Measurements from ENCODE around the gene PRDM11. TPM values are rescaled to one million over a fixed set of nuclear protein-coding genes. Genes with fewer than 3 reads are reported as not detected.

Gene PRDM11
- total and polyA plus RNA-seq, 2 of the 8 experiments (the other 6 are each of a cell fraction or from before 2014, with no cell fraction given) = 3.6 to 11.7 TPM

- Histone ChIP-seq H3K27ac (ENCODE audit: low read depth, low read length) (no peak overlapping the region), H4K91ac (replicated peaks; ENCODE audit: insufficient read length, low read length) (no peak overlapping the region), H4K5ac (ENCODE audit: insufficient read length, low read depth, low read length) (no peak overlapping the region), H3K4me1 (replicated peaks in 1 of 4; ENCODE audit: control insufficient read depth in 3 of 4, insufficient read depth in 4 of 4, low read length in 3 of 4) (peaks cover 3 to 22% (median 14%) of the 10 kb centered on the region in 4 experiments), H2BK5ac (ENCODE audit: low read depth, low read length) (no peak overlapping the region; the same call in 1 of the 2 replicates), H3K9ac (replicated peaks in 1 of 4; ENCODE audit: extremely low read depth in 1 of 4, low read depth in 3 of 4, low read length in 3 of 4) (no peak overlapping the region), H3K23me2 (ENCODE audit: low read depth, low read length) (no peaks in the 10 kb centered on the region), H3K79me1 (ENCODE audit: low read depth, low read length) (no peaks in the 10 kb centered on the region), H2BK20ac (ENCODE audit: low read length) (no peak overlapping the region), H3K79me2 (ENCODE audit: control insufficient read depth in 1 of 2, insufficient read depth in 2 of 2, low read length in 2 of 2) (no peaks in the 10 kb centered on the region), H3K27me3 (replicated peaks in 1 of 4; ENCODE audit: control insufficient read depth in 3 of 4, extremely low read depth in 1 of 4, insufficient read depth in 3 of 4, low read length in 3 of 4) (no peaks in the 10 kb centered on the region), H3K23ac (ENCODE audit: insufficient read length) (no peak overlapping the region), H3K18ac (ENCODE audit: extremely low read depth, low read length) (peak overlapping the region; percentile 71), H4K20me1 (replicated peaks in 1 of 2; ENCODE audit: control insufficient read depth in 1 of 2, insufficient read depth in 2 of 2, low read length in 2 of 2) (no peaks in the 10 kb centered on the region), H3K4me3 (ENCODE audit: extremely low read depth in 1 of 4, insufficient read depth in 2 of 4, low read depth in 3 of 4, low read length in 4 of 4) (no peak overlapping the region), H3K14ac (ENCODE audit: insufficient read length) (no peak overlapping the region), H2BK120ac (replicated peaks; ENCODE audit: low read depth, low read length) (no peak overlapping the region), H2BK12ac (ENCODE audit: low read depth, low read length) (peak overlapping the region; percentile 75; the same call in 1 of the 2 replicates), H4K8ac (ENCODE audit: extremely low read depth, insufficient read depth, low read length) (no peak overlapping the region), H2AK5ac (ENCODE audit: low read depth, low read length) (0 out of 2 replicates have a peak overlapping the region, but pooled peaks have one; percentile 77), H3K56ac (replicated peaks; ENCODE audit: insufficient read length, low read depth, low read length) (no peak overlapping the region), H3K36me3 (ENCODE audit: control insufficient read depth in 2 of 4, insufficient read depth in 4 of 4, low read length in 3 of 4) (no peaks in the 10 kb centered on the region), H3K9me3 (ENCODE audit: insufficient read depth in 2 of 2, low read depth in 1 of 2, low read length in 1 of 2) (no peaks in the 10 kb centered on the region), H2BK15ac (ENCODE audit: low read length) (0 out of 2 replicates have a peak overlapping the region, but pooled peaks have one; percentile 8), H3K4ac (replicated peaks; ENCODE audit: insufficient read length, low read depth, low read length) (no peak overlapping the region), H3K4me2 (ENCODE audit: insufficient read depth in 1 of 2, low read depth in 2 of 2, low read length in 2 of 2) (peak overlapping the region in 1 of 2 experiments; percentile 56; a peak in 2 of 4 replicates), H2AFZ (ENCODE audit: low read length) (no peak overlapping the region)
- no peak for TF ChIP-seq CTBP2 (IDR thresholded peaks at IDR 0.05; ENCODE audit: borderline replicate concordance, insufficient read depth, insufficient read length, low read length)
- no peak for TF ChIP-seq TBP (IDR thresholded peaks at IDR 0.05; ENCODE audit: low read depth, low read length)
- no peak for TF ChIP-seq CREB1 (IDR thresholded peaks at IDR 0.05)
- no peak for TF ChIP-seq KDM4A (IDR thresholded peaks at IDR 0.05; ENCODE audit: low read depth, low read length, severe bottlenecking)
- TF ChIP-seq YY1 (IDR thresholded peaks at IDR 0.05; ENCODE audit: low read depth, low read length) = no peak
- DNase-seq (ENCODE audit: low read depth in 1 of 2, low spot score in 2 of 2) (no peak), FAIRE-seq (no peak)
- ChIA-PET POLR2A (ENCODE audit: partially characterized antibody) (interaction anchor here (1.0 to 3.0 kb wide), 4 partner anchors 28 to 76 kb away, joined by 3 to 10 read pairs (median 3); no protein-coding TSS in a partner anchor), CTCF (ENCODE audit: partially characterized antibody) (interaction anchor here (0.7 to 5.0 kb wide), 15 partner anchors 10 to 896 kb away, joined by 3 to 47 read pairs (median 4); no protein-coding TSS in a partner anchor)
- 89% methylated on average over 32 of the region's 35 CpGs; no CpG with 5 or more reads in 1 of the 2 experiments for WGBS, 2 experiments (ENCODE audit: extremely low coverage in 1 of 2, insufficient coverage in 1 of 2, insufficient read length in 1 of 2, insufficient replicate concordance in 2 of 2, low coverage in 1 of 2, low lambda C conversion rate in 2 of 2, missing lambda C conversion rate in 1 of 2)
Measured at GRCh38 chr11:45209000-45209879, 62.8 kb downstream of the PRDM11 start.

Data from H1 (cell line).